ENCODE data around the gene MAP4K4. TPM values are rescaled to one million over a fixed set of nuclear protein-coding genes. Genes with fewer than 3 reads are reported as not detected.

The MAP4K4 gene
- total RNA-seq, 1 donor from 2014 or later: 68.4 TPM

DNA sequence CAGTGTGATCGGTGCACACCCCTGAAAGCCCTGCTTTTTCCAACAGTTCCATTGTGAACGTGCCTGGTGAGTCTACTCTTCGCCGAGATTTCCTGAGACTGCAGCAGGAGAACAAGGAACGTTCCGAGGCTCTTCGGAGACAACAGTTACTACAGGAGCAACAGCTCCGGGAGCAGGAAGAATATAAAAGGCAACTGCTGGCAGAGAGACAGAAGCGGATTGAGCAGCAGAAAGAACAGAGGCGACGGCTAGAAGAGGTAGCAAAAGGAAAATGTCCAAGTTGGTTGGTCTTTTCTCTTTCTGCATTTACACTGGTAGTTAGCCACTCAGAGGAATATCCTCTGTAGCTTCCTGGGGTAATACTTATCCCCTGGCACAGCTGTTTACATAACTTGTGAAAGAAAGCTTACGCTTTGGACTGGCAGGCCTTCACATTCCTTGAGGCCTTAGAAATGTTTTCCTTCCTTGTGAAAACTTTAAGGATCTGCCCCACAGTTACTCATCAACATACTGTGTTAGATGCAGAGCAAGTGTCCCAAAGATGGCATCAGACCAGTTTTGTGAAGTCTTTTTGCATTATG lies 146.6 kb downstream of the MAP4K4 start:
- H3K9me3 ChIP-seq: no peaks in the 10 kb centered on the region
- no peaks in the 10 kb centered on the region for H3K27me3 ChIP-seq (ENCODE audit: low read depth)
- DNase-seq: no peak
- TF ChIP-seq, protein P1, sequence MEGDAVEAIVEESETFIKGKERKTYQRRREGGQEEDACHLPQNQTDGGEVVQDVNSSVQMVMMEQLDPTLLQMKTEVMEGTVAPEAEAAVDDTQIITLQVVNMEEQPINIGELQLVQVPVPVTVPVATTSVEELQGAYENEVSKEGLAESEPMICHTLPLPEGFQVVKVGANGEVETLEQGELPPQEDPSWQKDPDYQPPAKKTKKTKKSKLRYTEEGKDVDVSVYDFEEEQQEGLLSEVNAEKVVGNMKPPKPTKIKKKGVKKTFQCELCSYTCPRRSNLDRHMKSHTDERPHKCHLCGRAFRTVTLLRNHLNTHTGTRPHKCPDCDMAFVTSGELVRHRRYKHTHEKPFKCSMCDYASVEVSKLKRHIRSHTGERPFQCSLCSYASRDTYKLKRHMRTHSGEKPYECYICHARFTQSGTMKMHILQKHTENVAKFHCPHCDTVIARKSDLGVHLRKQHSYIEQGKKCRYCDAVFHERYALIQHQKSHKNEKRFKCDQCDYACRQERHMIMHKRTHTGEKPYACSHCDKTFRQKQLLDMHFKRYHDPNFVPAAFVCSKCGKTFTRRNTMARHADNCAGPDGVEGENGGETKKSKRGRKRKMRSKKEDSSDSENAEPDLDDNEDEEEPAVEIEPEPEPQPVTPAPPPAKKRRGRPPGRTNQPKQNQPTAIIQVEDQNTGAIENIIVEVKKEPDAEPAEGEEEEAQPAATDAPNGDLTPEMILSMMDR (IDR thresholded peaks at IDR 0.05): no peak
- ATAC-seq: peak; percentile 61 to 62
- H3K4me3 ChIP-seq: no peak overlapping the region
- H3K4me1 ChIP-seq: peaks cover 5% of the 10 kb centered on the region
- no peak overlapping the region for H3K27ac ChIP-seq
- intact Hi-C loops (cut with DNase I): no loop called here
- peaks cover 86% of the 10 kb centered on the region for H3K36me3 ChIP-seq

GRCh38 chr2:101846973-101847372 lies 149.5 kb downstream of the MAP4K4 start:
- intact Hi-C loops (cut with DNase I): no loop called here
- Histone ChIP-seq H3K9me3 (no peaks in the 10 kb centered on the region), H3K27me3 (ENCODE audit: low read depth) (no peaks in the 10 kb centered on the region), H3K4me3 (no peak overlapping the region), H3K36me3 (peaks cover 70% of the 10 kb centered on the region), H3K27ac (no peak overlapping the region), H3K4me1 (peaks cover 5% of the 10 kb centered on the region)
- ATAC-seq: no peak
- TF ChIP-seq, protein P1 (IDR thresholded peaks at IDR 0.05): no peak
- DNase-seq: no peak

- ATAC-seq (no peak), DNase-seq (no peak)
- Histone ChIP-seq H3K27me3 (ENCODE audit: low read depth) (no peaks in the 10 kb centered on the region), H3K27ac (no peak overlapping the region), H3K9me3 (no peaks in the 10 kb centered on the region), H3K4me1 (peaks cover 5% of the 10 kb centered on the region), H3K36me3 (peaks cover 70% of the 10 kb centered on the region), H3K4me3 (no peak overlapping the region)
- intact Hi-C loops (cut with DNase I): no loop called here
- TF ChIP-seq, protein P1 (IDR thresholded peaks at IDR 0.05): no peak
Measured at GRCh38 chr2:101847661-101848339, 150.3 kb downstream of the MAP4K4 start.

DNA sequence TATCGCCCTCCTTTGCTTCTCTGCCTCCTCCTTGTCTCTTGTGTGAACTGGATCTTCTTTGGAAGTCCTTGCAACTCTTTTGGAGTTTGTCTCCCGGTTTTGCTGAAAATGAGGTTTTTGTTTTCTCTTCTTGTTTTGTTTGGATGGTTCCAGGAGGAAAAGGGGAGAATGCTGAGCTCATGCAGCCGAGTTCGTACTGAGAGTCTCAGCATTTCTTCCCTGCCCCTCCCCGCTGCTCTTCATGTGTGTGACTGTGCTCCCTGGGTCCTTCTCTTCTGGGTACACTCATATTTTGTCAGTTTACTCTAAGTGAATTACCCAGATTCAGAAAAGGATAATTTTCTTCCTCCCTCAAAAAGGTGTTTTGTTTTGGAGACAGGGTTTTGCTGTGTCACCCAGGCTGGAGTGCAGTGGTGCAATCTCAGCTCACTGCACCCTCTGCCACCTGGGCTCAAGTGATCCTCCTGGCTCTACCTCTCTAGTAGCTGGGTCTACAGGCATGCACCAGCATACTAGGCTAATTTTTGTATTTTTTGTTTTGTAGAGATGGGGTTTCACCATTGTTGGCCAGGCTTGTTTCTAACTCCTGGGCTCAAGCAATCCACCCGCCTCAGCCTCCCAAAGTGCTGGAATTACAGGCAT lies 151.4 kb downstream of the MAP4K4 start:
- Histone ChIP-seq H3K4me3 (no peak overlapping the region), H3K4me1 (no peaks in the 10 kb centered on the region), H3K36me3 (peaks cover 71% of the 10 kb centered on the region), H3K9me3 (no peaks in the 10 kb centered on the region), H3K27me3 (ENCODE audit: low read depth) (no peaks in the 10 kb centered on the region), H3K27ac (no peak overlapping the region)
- intact Hi-C loops (cut with DNase I): no loop called here
- TF ChIP-seq, protein P1 (IDR thresholded peaks at IDR 0.05): no peak
- ATAC-seq (peak in 1 of 2 donors; percentile 41), DNase-seq (no peak)

DNA sequence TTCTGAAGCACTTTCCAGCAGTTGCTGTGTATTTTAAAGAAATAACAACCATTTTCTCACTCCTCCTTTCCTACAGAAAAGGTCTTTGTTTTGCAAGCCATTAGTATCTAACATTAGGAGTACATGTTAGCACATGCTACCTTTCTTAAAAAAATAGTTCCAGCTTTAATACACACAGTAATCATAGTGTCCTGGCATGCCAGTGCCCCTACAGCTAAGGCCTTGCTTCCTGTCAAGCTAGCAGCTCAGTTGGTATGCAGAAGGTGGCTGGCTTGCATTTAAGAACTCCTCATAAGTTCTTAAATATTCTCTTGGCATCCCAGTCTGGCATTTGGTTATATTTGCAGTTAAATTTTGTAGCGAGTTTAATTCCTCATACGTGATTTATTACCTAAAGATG lies 152.9 kb downstream of the MAP4K4 start:
- DNase-seq (no peak), ATAC-seq (no peak)
- intact Hi-C loops (cut with DNase I): no loop called here
- H3K27ac ChIP-seq: no peak overlapping the region
- H3K4me1 ChIP-seq: no peaks in the 10 kb centered on the region
- TF ChIP-seq, protein P1 (IDR thresholded peaks at IDR 0.05): no peak
- H3K9me3 ChIP-seq: no peaks in the 10 kb centered on the region
- H3K4me3 ChIP-seq: no peak overlapping the region
- H3K36me3 ChIP-seq: peaks cover 67% of the 10 kb centered on the region
- no peaks in the 10 kb centered on the region for H3K27me3 ChIP-seq (ENCODE audit: low read depth)

Measured in lower lobe of right lung (tissue), 2 donors.